Subcutaneous adipose tissue (tissue), 4 donors: ENCODE measurements around the gene PFDN1. TPM values are rescaled to one million over a fixed set of nuclear protein-coding genes. Genes with fewer than 3 reads are reported as not detected.

Experiments used
- CTCF ChIP-seq: fragments of 450-650 bp; IDR thresholded peaks from one replicate; pipeline ENCODE4 v1.5.1; 2016; ENCODE audit warnings: low read depth, mild to moderate bottlenecking, control low read depth, antibody characterized with exemption, moderate library complexity
- total RNA-seq, 4 donors: library from RNA; depleted of rRNA; stranded (reverse); fragments of >200 nt; gene quantifications; one replicate each; pipeline ENCODE4 v1.1.0, GENCODE V29; 2016

PFDN1 gene
- total RNA-seq, 4 donors from 2014 or later = 70.2 to 116 (median 90.9) TPM

GRCh38 chr5:140258873-140259272 is 44.0 kb downstream of the PFDN1 start:
- no peak for TF ChIP-seq CTCF

- TF ChIP-seq CTCF = no peak
Observed at GRCh38 chr5:140258016-140258415, 44.9 kb downstream of the PFDN1 start.

- no peak for TF ChIP-seq CTCF
Observed at GRCh38 chr5:140256726-140257125, 46.2 kb downstream of the PFDN1 start.

GRCh38 chr5:140255460-140256157 is 47.3 kb downstream of the PFDN1 start:
- no peak for TF ChIP-seq CTCF

GRCh38 chr5:140253985-140254384 is 48.9 kb downstream of the PFDN1 start:
- no peak for TF ChIP-seq CTCF

- no peak for TF ChIP-seq CTCF
Observed at GRCh38 chr5:140252470-140253126, 50.3 kb downstream of the PFDN1 start.

- TF ChIP-seq CTCF = no peak
Observed at GRCh38 chr5:140251527-140251973, 51.4 kb downstream of the PFDN1 start.
